Measurements from ENCODE around the gene MSRB3. TPM values are rescaled to one million over a fixed set of nuclear protein-coding genes. Genes with fewer than 3 reads are reported as not detected.

Gene MSRB3
- total RNA-seq, 4 donors from 2014 or later, result 21.7 to 56.9 (median 26.4) TPM

- Histone ChIP-seq H3K9me3 (no peaks in the 10 kb centered on the region), H3K4me3 (no peak overlapping the region), H3K36me3 (no peaks in the 10 kb centered on the region), H3K27me3 (no peaks in the 10 kb centered on the region), H3K4me1 (no peaks in the 10 kb centered on the region), H3K27ac (no peak overlapping the region)
- TF ChIP-seq POLR2AphosphoS5 (IDR thresholded peaks at IDR 0.05) (no peak), CTCF (IDR thresholded peaks at IDR 0.05) (no peak), EP300 (IDR thresholded peaks at IDR 0.05; ENCODE audit: low read depth) (no peak), POLR2A (IDR thresholded peaks at IDR 0.05) (no peak)
- 28% methylated on average over 2 of the region's 2 CpGs; no CpG with 5 or more reads in 1 of the 2 donors for WGBS, 2 donors (ENCODE audit: low coverage in 1 of 2)
- in situ Hi-C loops (cut with MboI; ENCODE audit: low pct_ligation_motif_present in 1 of 4, low pct_unique_long_range_greater_than_20kb in 1 of 4, low sequenced_read_pairs in 3 of 4) (no loop called here), intact Hi-C loops (cut with DNase I; ENCODE audit: low total_unique reads) (no loop called here)
- no peak for DNase-seq
These were observed 216.8 kb downstream of the MSRB3 start for GRCh38 chr12:65495233-65495632.

GRCh38 chr12:65496617-65497016, 218.1 kb downstream of the MSRB3 start:
- Histone ChIP-seq H3K9me3 (no peaks in the 10 kb centered on the region), H3K27ac (no peak overlapping the region), H3K36me3 (no peaks in the 10 kb centered on the region), H3K27me3 (no peaks in the 10 kb centered on the region), H3K4me1 (no peaks in the 10 kb centered on the region), H3K4me3 (no peak overlapping the region)
- TF ChIP-seq CTCF (IDR thresholded peaks at IDR 0.05) (no peak), EP300 (IDR thresholded peaks at IDR 0.05; ENCODE audit: low read depth) (no peak), POLR2A (IDR thresholded peaks at IDR 0.05) (no peak), POLR2AphosphoS5 (IDR thresholded peaks at IDR 0.05) (no peak)
- intact Hi-C loops (cut with DNase I; ENCODE audit: low total_unique reads) (no loop called here), in situ Hi-C loops (cut with MboI; ENCODE audit: low pct_ligation_motif_present in 1 of 4, low pct_unique_long_range_greater_than_20kb in 1 of 4, low sequenced_read_pairs in 3 of 4) (no loop called here)
- WGBS, 2 donors (ENCODE audit: low coverage in 1 of 2), result 43 to 49% methylated on average over 2 of the region's 2 CpGs
- DNase-seq, result no peak

- H3K36me3 ChIP-seq, result no peaks in the 10 kb centered on the region
- no peaks in the 10 kb centered on the region for H3K4me1 ChIP-seq
- H3K4me3 ChIP-seq, result no peak overlapping the region
- H3K27ac ChIP-seq, result no peak overlapping the region
- DNase-seq, result no peak
- intact Hi-C loops (cut with DNase I; ENCODE audit: low total_unique reads) (no loop called here), in situ Hi-C loops (cut with MboI; ENCODE audit: low pct_ligation_motif_present in 1 of 4, low pct_unique_long_range_greater_than_20kb in 1 of 4, low sequenced_read_pairs in 3 of 4) (no loop called here)
- no peaks in the 10 kb centered on the region for H3K9me3 ChIP-seq
- no peaks in the 10 kb centered on the region for H3K27me3 ChIP-seq
- TF ChIP-seq POLR2A (IDR thresholded peaks at IDR 0.05) (no peak), EP300 (IDR thresholded peaks at IDR 0.05; ENCODE audit: low read depth) (no peak), CTCF (IDR thresholded peaks at IDR 0.05) (no peak), POLR2AphosphoS5 (IDR thresholded peaks at IDR 0.05) (no peak)
- WGBS, 2 donors (ENCODE audit: low coverage in 1 of 2), result 75 to 84% methylated on average over 4 of the region's 4 CpGs
These were observed 219.2 kb downstream of the MSRB3 start for GRCh38 chr12:65497660-65498059.

GRCh38 chr12:65499167-65499566, 220.7 kb downstream of the MSRB3 start:
- Histone ChIP-seq H3K27me3 (no peaks in the 10 kb centered on the region), H3K36me3 (no peaks in the 10 kb centered on the region), H3K9me3 (no peaks in the 10 kb centered on the region), H3K27ac (no peak overlapping the region), H3K4me1 (no peaks in the 10 kb centered on the region), H3K4me3 (no peak overlapping the region)
- DNase-seq, result no peak
- 93 to 96% methylated on average over 7 of the region's 7 CpGs for WGBS, 2 donors (ENCODE audit: low coverage in 1 of 2)
- intact Hi-C loops (cut with DNase I; ENCODE audit: low total_unique reads) (no loop called here), in situ Hi-C loops (cut with MboI; ENCODE audit: low pct_ligation_motif_present in 1 of 4, low pct_unique_long_range_greater_than_20kb in 1 of 4, low sequenced_read_pairs in 3 of 4) (no loop called here)
- TF ChIP-seq POLR2A (IDR thresholded peaks at IDR 0.05), result no peak
- TF ChIP-seq CTCF (IDR thresholded peaks at IDR 0.05), result no peak
- TF ChIP-seq EP300 (IDR thresholded peaks at IDR 0.05; ENCODE audit: low read depth), result no peak
